HL-60 (cell line): ENCODE data around the gene TRIAP1.

Experiments used
- DNase-seq, 2 experiments: peaks; one replicate each; pipeline ENCODE4 v3.0.0-alpha.2; 2010 to 2020; ENCODE audit warnings: low read depth in 1 of 2, low spot score in 1 of 2
- H3K27ac ChIP-seq: fragments of 250-450 bp; sonication (Bioruptor Pico); replicated peaks from 2 replicates; pipeline ENCODE4 v1.5.1; 2020; ENCODE audit warnings: mild to moderate bottlenecking, moderate library complexity
- H3K27me3 ChIP-seq: fragments of 250-450 bp; sonication (Bioruptor Pico); 2 replicates; pipeline ENCODE4 v1.5.1; 2021; ENCODE audit warnings: mild to moderate bottlenecking, moderate library complexity; ENCODE audit not compliant: insufficient read depth, poor library complexity, severe bottlenecking
- H3K4me3 ChIP-seq: replicated peaks from 2 replicates; pipeline ENCODE4 v1.5.1; 2011; ENCODE audit warnings: mild to moderate bottlenecking, control low read depth, low read length; ENCODE audit not compliant: insufficient read depth
- GABPA ChIP-seq: IDR thresholded peaks from 2 replicates; pipeline ENCODE4 v1.6.1; 2012; ENCODE audit warnings: low read depth
- POLR2AphosphoS5 ChIP-seq: IDR thresholded peaks from 2 replicates; pipeline ENCODE4 v1.6.1; 2012; ENCODE audit warnings: low read depth
- SPI1 ChIP-seq: IDR thresholded peaks from 2 replicates; pipeline ENCODE4 v1.6.1; 2012; ENCODE audit warnings: low read depth, mild to moderate bottlenecking, borderline replicate concordance
- TF ChIP-seq, protein P1 (sequence below): IDR thresholded peaks from 2 replicates; pipeline ENCODE4 v1.6.1; 2012; ENCODE audit warnings: low read depth; ENCODE audit not compliant: insufficient replicate concordance
- TF ChIP-seq, protein P2 (sequence below): IDR thresholded peaks from one replicate; pipeline ENCODE4 v1.5.1; 2011; ENCODE audit warnings: low read length, control low read depth, inconsistent platforms; ENCODE audit not compliant: insufficient read depth

TRIAP1 gene

DNA sequence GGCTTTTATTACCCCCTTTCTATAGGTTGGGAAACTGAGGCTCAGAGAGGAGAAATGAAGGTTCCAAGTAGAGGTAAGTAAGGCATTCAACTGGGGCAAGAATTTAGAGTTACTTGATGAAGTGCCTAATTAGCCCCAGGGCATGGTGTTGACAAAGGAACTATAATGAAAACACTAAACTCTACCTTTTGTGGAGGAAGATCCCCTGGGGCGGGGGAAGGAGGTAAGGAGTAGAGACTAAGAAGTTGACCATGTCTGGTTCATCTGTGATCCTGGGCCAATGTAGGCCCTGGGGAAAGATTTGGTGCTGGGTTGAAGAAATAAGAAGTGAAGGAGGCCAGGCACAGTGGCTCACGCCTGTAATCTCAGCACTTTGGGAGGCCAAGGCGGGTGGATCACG lies 24.5 kb downstream of the TRIAP1 start:
- DNase-seq = no peak
- H3K27me3 ChIP-seq = no peaks in the 10 kb centered on the region
- TF ChIP-seq GABPA (no peak), SPI1 (no peak), POLR2AphosphoS5 (no peak)
- TF ChIP-seq, protein P1, sequence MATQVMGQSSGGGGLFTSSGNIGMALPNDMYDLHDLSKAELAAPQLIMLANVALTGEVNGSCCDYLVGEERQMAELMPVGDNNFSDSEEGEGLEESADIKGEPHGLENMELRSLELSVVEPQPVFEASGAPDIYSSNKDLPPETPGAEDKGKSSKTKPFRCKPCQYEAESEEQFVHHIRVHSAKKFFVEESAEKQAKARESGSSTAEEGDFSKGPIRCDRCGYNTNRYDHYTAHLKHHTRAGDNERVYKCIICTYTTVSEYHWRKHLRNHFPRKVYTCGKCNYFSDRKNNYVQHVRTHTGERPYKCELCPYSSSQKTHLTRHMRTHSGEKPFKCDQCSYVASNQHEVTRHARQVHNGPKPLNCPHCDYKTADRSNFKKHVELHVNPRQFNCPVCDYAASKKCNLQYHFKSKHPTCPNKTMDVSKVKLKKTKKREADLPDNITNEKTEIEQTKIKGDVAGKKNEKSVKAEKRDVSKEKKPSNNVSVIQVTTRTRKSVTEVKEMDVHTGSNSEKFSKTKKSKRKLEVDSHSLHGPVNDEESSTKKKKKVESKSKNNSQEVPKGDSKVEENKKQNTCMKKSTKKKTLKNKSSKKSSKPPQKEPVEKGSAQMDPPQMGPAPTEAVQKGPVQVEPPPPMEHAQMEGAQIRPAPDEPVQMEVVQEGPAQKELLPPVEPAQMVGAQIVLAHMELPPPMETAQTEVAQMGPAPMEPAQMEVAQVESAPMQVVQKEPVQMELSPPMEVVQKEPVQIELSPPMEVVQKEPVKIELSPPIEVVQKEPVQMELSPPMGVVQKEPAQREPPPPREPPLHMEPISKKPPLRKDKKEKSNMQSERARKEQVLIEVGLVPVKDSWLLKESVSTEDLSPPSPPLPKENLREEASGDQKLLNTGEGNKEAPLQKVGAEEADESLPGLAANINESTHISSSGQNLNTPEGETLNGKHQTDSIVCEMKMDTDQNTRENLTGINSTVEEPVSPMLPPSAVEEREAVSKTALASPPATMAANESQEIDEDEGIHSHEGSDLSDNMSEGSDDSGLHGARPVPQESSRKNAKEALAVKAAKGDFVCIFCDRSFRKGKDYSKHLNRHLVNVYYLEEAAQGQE = no peak
- TF ChIP-seq, protein P2, sequence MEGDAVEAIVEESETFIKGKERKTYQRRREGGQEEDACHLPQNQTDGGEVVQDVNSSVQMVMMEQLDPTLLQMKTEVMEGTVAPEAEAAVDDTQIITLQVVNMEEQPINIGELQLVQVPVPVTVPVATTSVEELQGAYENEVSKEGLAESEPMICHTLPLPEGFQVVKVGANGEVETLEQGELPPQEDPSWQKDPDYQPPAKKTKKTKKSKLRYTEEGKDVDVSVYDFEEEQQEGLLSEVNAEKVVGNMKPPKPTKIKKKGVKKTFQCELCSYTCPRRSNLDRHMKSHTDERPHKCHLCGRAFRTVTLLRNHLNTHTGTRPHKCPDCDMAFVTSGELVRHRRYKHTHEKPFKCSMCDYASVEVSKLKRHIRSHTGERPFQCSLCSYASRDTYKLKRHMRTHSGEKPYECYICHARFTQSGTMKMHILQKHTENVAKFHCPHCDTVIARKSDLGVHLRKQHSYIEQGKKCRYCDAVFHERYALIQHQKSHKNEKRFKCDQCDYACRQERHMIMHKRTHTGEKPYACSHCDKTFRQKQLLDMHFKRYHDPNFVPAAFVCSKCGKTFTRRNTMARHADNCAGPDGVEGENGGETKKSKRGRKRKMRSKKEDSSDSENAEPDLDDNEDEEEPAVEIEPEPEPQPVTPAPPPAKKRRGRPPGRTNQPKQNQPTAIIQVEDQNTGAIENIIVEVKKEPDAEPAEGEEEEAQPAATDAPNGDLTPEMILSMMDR = no peak
- H3K4me3 ChIP-seq = no peak overlapping the region
- no peak overlapping the region for H3K27ac ChIP-seq

DNA sequence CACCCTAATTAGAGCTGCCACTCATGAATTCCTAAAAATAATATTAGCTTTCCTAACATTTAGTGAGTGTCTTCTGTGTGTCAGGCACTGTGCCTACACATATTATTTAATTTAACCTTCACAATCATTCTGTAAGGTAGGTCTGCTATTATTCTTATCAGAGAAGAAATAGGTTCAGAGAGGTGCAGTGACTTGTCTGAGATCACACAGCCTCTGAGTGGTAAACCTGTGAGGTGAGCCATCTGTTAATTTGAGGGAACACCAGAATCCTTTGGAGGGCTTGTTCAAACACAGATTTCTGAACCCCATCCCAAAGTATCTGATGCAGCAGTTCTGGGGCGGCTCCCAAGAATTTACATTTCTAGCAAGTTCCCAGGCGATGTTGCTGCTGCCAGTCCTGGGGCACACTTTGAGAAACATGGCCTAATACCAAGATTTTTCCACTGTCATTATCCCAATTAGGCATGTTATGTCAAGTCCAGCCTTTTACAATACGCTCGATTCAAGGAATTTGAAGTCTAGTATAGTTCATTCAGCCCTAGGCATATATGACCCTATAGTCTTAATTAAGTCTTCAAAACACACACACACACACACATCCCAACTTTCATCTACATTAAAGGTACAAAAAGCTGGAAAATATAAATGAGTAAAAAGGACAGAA lies 28.1 kb downstream of the TRIAP1 start:
- no peak for DNase-seq
- Histone ChIP-seq H3K27me3 (no peaks in the 10 kb centered on the region), H3K27ac (no peak overlapping the region), H3K4me3 (no peak overlapping the region)
- TF ChIP-seq GABPA = no peak
- TF ChIP-seq, protein P1 = no peak
- no peak for TF ChIP-seq SPI1
- TF ChIP-seq, protein P2 = no peak
- no peak for TF ChIP-seq POLR2AphosphoS5

DNA sequence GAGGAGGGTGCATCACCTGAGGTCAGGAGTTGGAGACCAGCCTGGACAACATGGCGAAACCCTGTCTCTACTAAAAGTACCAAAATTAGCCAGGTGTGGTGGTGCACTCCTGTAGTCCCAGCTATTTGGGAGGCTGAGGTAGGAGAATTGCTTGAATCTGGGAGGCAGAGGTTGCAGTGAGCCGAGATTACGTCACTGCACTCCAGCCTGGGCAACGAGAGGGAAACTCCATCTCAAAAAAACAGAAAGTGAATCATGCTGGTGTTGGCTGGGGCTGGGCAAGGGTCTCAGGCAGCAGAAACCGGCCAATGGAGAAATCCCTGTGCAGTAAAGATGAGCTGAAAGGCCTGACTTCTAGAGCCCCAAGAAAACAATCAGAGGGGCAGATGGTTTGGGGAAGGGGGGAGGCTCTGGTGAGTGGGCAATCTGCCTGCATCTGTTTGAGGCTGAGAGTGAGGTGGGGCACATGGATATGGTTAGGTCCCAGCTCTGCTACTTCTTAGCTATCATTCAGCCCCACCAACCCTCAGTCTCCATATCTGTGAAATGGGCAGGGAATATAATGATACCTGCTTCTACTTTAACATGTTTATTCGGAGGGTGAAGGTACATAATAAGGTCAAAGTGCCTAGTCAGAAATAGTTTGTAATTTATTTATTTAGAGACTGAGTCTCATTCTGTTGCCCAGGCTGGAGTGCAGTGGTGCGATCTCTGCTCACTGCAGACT lies 29.5 kb downstream of the TRIAP1 start:
- H3K27me3 ChIP-seq = no peaks in the 10 kb centered on the region
- no peak overlapping the region for H3K27ac ChIP-seq

More for the DNA sequence above, 29.5 kb downstream of the TRIAP1 start:
- H3K4me3 ChIP-seq = no peak overlapping the region
- no peak for TF ChIP-seq GABPA
- TF ChIP-seq, protein P2 = no peak
- TF ChIP-seq, protein P1 = no peak
- no peak for DNase-seq
